NCI-H748 (cell line): ENCODE results near the gene ISL2.

ENCODE experiments used
- DNase-seq: peaks from one replicate; lab custom pipeline; 2025; ENCODE audit not compliant: unreplicated experiment; lab: John Stamatoyannopoulos, UW

The ISL2 gene

DNA sequence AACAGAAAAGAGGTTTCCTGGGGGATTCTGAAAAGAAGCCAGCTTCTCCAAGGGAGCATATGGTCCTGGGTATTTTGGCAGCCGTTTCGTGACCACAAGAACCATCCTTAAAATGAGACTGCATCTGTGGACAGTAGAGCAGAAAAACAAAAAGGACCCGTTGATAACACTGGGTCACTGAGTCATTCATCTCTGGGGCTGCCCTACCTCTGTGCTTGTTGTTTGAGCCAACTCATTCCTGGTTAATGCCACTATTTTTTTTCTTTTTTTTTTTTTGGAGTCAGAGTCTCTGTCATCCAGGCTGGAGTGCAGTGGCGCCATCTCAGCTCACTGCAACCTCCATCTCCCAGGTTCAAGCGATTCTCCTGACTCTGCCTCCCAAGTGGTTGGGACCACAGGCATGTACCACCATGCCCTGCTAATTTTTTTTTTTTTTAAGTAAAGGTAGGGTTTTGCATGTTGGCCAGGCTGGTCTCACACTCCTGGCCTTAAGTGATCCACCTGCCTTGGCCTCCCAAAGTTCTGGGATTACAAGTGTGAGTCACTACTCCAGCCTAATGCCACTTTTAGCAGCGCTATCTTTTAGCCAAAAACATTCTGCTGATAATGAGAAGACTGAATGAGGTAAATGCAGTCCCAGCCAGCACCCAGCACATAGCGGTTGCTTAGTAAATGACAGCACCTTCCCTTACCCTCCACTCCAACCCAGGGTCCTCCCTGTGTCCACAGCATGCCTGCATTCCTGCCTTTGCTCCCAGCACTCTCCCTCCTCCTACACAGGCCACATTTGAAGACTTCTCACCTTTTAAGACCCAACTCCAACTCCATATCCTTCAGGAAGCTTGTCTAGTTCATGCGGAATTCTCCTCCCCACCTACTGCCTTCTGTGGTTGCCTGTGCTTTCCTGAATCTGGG is 9.1 kb upstream of the ISL2 start:
- no peak for DNase-seq

DNA sequence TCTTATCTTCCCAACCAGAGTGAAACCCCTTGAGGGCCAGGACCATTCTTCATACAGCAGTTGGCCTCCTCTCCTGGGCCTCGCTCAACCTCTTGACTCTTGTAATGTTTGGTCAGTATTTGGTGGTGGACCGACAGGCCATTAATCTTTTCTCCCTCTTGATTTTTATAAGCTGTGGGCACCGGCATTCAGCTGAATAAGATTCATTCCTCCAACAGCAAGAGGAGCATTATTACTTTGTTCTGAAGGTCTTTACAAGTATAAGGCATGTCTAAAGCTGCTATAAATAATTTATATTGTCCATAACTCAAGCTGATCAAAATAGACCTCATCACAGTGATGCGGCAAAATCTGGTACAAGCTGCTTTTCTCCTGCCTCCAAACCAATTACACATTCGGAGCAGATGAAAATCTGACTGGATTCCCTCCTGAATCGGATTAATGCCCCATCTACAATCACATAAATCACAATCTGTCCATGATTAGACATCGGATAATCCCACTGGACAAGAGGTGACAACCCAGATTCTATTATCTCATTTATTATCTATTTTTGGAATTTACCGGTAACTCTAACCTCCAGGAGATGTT is 8.4 kb upstream of the ISL2 start:
- DNase-seq, result no peak

DNA sequence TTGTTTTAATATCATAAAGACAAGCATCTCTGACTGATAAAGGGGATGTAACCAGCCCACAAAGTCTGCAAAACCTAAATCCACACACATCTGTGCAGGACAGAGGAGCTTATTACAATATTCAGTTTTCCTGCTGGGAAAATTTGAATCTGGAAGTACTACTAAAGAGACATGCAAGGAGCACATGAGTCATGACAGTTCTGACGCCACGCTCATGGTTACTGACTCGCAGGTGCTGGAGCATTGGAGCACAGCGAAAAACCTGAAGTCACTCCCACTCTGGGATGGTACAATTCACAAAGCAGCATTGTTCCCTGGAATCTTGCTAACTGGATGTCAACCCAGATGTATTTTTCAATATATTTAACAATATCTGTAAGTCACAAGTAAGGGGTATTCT is 7.6 kb upstream of the ISL2 start:
- DNase-seq, result no peak

DNA sequence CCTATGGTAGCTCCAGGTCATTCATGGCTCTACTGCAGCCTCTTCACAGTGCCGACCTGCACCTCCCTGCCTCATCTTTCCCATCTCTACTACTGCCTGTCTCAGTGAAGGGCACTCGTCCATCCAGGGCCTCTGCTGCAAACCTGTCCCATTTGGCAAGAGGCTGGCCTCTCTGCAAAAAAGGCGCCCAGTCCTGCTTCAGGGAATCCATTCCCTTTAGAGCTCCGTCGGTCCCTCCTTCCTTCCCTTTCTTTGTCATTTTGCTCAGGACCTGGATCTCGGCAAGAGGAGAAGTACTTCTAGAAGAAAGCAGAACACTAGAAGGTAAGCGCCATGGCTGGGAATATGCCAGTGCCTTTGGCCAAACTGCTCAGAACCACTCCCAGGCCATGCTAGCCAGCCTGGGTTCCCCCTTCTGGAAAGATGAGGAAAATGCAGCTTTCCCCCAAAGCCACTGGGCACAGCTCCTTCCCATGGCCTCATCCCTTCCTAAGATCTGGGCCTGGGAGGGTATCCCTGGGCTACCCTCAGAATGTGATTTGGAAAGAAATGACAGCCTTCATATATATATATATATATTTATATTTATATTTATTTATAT is 6.4 kb upstream of the ISL2 start:
- DNase-seq, result peak; percentile 31

DNA sequence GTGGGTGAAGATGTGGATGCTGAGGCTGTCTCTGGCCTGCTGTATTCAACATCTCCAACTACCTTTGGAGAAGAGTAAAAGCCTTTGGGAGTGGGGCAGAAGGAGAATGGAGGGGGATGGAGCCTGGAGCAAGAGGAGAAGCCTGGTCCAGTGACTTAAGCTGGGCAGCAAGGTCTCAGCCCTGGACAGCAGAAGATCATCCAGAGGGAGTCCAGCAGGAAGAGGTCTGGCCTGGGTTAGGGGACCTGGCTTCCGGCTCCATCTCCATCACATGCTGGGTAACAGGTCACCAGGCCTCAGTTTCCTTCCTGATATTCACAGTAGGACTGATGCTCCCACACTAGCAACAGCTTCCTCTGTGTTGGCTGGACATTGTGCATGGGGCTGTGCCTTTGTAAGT is 3.8 kb upstream of the ISL2 start:
- no peak for DNase-seq

DNA sequence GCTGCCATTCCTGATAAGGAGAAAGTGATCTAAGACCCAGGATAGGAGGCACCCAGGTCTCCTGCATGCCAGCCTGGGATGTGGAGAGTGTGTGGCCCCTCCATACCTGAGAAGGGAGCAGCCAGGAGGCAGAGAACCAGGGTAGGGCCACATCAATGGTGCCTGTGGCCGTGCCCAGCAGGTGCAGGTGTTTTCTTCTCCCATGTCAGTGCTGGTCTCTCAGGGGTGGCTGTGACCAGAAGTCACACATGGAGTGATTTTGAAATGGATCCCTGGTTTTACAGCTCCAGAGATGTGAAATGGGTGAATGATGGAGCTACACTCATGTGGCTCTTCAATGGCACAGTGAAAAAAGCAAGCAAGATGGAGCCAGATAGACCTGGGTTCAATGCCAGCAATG is 3.3 kb upstream of the ISL2 start:
- no peak for DNase-seq

DNA sequence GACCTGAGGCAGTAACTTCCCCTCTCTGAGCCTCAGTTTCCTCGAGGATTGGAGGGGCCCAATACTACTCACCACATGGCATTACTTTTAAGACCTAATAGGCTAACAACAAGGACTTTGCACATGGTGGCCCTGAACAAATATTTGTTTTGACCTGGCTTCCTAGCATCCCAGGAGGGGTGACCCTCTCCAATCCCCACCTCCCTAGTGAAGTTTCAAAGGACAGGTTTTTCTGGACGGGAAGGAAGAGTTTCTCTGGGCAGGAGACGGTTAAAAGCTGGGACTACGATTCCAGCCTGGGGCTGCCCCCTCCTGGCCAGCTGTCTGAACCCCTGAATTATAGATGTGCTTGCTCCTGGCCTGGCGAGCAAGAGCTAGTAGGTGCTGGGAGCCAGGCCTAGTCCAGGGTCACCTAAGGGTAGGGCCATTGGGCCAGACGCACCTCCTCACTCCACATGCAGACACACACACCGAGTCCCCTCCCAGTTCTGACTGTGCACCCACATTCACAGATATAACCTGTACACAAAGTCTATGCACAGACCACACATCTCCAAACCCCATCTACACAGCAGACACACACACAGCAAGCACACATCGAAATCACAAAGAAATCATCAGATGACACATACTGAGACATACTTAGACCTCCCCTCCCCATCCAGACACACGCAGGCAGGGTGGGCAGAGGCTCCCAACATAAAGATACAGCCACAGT is 2.7 kb upstream of the ISL2 start:
- no peak for DNase-seq

DNA sequence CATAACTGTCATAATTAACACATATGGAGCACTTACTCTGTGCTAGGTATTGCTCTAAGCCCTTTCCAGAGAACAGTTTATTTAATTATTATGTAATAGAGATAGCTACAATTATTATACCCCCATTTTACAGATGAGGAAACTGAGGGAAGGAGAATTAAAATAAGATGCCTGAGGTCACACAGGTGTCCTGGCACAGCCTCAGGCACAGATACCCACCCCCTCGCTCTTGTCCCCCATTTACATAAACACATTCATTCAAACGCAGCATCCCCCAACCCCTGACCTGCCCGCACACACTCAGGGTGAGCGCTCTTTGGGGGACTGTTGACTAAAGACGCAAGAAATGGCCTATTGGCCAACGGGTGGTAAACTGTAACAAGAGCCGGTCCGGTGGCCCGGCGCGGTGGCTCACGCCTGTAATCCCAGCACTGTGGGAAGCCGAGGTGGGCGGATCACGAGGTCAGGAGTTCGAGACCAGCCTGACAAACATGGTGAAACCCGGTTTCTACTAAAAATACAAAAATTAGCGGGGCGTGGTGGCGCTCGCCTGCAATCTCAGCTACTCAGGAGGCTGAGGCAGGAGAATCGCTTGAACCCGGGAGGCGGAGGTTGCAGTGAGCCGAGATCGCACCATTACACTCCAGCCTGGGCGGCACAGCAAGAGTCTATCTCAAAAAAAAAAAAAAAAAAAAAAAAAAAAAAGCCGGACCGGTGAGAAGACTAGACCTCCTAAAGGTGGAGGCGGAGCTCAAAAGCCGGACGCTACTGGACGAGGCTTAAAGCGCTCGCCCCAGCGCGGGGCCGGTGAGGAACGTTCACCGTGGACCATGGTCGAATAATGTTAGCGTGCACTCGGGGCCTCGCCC is 1.9 kb upstream of the ISL2 start:
- DNase-seq, result no peak

DNA sequence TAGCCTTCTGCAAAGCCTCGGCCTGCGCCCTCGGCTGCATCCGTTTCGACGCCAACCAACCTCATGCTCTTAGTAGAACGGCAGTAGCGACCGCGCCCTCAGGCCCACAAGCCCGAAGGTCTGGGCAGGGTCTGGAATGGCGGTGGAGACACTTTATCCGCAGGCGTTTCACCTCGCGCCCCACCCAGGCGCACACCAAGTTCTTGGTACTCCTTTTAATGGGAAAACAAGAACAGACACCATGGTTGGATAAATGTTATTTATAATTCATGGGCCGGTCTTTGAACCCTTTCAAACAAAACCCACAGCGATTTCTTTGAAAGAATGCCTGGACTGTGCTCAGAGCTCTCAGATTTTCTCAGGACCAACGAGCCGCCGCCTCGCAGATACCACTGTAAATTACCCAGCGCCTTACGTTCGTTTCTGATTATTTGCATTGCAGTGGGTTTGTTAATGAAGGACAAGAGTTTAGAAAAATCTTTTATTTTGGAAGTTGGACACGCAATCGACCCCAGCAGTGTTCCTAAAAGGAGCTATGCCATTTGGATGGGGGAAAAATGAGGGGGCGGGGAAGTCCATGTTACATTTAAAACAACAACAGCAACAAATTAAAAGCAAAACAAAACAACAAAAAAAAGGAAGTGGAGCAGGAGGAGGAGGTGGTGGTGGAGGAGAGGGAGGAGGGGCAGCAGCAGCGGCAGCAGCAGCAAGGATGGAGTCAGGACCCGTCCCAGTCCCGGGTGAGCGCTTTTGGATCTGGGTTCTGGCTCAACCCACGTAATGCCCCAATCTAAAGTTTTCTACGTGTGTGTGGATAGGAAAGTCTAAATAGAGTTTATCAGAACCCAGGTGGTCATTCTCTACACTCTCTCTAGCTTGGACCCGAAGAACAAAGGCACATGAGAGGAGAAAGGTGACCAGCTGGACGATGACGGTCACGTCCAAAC is 993 bp upstream of the ISL2 start:
- peak; percentile 16 for DNase-seq

DNA sequence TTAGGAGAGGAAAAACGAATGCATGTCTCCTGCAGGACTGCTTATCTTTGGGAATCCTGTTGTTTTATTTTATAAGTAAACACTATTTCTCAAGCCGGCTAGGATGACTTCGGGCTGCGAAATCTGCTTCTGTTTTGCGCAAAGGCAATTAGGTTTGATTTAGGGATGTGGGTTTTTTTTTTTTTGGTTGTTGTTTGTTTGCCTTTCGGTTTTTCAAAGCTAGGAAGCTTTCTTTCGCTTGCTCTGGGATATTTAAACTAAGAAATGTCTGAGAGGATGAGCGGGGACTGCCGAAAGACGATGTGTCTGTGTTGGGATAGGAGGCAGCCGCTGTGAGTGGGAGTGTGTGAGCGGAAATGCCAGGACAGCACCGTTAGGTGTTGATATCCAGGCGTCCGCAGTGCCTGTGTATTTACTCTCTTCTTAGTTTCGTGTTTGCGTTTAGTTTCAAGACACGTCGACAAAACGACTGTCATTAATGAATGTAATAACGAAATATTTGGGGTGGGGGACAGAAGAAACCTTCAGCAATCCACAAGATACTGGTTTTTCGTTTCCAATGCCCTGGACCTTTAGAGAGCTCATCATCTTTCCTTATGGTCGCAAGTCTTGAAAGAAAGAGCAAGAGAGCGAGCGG is 604 bp downstream of the ISL2 start:
- peak; percentile 12 for DNase-seq

DNA sequence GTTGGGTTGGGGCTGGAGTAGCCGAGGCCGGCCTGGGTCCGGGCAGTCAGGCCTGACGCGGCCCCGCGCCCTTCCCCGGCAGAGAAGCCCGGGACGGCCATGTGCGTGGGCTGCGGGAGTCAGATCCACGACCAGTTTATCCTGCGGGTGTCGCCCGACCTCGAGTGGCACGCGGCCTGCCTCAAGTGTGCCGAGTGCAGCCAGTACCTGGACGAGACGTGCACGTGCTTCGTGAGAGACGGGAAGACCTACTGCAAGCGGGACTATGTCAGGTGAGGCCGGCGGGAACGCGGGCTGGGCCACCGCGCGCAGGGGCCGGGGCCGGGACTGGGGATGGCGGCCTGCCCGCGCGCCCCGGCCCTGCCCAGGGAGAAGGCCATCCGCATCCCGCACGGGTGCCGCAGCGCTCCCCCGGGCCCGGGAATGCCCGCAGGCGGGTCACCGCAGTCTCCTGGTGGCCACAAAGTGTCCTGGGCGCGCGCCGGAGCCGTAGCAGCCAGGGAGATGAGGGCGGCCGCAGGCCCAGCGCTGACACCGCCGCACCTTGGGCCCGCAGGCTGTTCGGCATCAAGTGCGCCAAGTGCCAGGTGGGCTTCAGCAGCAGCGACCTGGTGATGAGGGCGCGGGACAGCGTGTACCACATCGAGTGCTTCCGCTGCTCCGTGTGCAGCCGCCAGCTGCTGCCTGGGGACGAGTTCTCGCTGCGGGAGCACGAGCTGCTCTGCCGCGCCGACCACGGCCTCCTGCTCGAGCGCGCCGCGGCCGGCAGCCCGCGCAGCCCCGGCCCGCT is 1.3 kb downstream of the ISL2 start:
- no peak for DNase-seq

DNA sequence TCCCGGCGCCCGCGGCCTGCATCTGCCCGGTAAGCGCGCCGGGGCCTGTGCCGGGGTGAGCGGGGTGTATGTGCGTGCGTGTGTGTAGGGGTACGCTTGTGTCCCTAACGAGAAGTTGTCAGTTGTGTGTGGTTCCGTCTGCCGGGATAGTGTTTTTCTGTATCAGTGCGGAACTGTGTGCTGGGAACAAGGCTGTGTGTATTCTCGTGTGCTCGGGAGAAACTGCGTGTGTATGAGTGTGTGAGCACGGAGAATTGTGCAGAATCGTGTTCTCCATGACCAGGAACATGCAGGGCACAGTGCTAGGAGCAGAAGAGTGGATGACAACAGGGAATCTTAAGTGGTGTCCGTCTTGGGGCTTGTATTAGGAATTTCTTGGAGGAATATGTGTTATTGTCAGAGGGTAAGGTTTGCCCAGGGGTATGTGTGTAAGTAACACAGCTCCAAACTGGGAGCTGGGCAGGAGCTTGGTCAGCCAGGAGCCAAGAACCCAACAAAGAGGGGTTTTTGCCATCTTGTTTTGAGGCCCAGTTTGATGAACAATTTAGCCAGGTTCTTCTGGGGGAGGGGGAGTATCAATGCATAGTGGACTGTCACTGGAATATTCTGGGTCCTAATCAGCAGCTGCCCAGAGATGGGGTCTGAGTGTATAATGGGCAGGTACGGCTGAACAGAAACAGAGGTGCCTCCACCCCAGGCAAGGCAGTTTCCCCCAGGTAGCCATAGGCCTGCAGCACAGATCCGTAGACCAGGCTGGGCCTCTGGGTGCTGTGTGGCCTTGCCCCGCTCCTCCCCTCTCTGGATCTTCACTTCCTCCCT is 2.1 kb downstream of the ISL2 start:
- no peak for DNase-seq

DNA sequence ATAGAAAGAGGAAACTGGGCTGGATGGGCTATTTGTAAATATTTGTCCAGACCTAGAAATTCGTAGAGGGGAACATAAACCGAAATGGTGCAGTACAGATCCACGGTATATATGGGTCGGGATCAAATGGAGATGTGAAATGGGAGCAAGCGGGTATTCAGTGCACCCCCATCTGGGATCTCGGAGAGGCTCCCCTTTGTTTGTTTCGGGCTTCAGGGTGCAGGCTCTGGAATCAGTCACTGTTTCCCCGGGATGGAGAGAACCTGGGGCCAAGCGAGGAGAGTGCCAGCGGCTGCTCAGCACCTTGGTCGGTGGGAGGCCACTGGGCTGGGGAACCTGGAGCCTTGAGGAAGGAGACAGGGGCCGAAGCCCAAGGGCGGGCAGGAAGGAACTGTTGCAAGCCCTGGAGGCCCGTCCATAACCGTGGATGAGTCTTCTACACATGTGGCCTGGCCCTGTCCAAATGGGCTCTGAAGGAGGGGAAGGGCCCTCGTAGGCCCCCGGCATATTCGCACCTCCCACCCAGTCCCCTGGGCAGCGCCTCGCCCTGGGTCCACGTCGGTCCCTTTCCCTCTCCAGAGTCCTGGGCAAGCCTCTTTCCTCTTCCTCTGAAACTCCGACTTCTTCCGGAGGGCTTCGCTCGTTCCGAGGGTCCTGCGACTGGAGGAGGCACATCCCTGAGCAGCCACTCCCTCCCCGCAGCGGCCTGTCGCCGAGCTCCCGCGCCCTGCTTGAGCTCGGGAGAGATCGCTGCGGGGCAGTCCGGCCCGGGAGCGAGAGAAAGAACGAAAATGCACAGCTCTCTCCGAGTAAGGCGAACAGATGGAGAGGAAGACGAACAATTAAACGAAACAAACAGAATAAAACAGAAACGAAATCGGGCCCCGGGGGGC is 3.0 kb downstream of the ISL2 start:
- DNase-seq, result peak; percentile 15

DNA sequence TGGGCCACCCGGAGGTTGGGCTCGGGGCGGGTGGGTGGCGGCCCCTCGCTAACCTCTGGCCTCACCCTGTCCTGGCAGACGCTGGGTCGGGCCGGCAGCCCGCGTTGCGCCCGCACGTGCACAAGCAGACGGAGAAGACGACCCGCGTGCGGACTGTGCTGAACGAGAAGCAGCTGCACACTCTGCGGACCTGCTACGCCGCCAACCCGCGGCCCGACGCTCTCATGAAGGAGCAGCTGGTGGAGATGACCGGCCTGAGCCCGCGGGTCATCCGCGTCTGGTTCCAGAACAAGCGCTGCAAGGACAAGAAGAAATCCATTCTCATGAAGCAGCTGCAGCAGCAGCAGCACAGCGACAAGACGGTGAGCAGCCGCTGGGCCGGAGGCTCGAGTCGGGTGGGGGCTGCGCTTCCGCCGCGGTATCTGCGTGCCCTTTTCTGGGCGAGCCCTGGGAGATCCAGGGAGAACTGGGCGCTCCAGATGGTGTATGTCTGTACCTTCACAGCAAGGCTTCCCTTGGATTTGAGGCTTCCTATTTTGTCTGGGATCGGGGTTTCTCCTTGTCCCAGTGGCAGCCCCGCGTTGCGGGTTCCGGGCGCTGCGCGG is 3.7 kb downstream of the ISL2 start:
- peak; percentile 60 for DNase-seq

DNA sequence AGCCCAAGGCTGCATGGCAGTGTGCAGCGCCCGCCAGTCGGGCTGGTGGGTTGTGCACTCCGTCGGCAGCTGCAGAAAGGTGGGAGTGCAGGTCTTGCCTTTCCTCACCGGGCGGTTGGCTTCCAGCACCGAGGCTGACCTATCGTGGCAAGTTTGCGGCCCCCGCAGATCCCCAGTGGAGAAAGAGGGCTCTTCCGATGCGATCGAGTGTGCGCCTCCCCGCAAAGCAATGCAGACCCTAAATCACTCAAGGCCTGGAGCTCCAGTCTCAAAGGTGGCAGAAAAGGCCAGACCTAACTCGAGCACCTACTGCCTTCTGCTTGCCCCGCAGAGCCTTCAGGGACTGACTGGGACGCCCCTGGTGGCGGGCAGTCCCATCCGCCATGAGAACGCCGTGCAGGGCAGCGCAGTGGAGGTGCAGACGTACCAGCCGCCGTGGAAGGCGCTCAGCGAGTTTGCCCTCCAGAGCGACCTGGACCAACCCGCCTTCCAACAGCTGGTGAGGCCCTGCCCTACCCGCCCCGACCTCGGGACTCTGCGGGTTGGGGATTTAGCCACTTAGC is 4.3 kb downstream of the ISL2 start:
- DNase-seq, result peak; percentile 46
